ENCODE results near the gene DEFB132.

The DEFB132 gene

DNA sequence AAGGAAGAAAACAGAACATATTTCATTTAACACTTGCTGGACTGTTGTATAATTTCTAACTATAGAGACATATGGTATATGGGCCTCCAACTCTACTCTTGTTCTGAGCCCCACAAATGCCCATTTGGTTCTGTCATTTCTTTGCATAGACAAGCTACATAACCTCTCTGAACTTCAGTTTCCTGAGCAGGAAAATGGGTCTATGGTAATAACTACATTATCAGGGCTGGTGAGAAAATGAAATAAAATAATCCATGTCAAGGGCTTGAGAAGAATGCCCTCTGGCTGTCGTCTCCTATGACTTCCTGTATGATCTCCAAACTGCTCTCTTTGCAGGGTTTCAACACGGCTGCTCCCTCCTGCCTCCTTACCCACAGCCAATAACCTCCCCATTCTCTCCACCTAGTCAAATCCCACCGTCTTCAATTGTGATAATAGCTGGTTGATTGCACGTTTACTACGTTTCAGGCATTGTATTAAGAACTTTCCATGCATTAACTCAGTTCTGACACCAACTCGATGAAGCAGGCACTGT, 51.8 kb downstream of the DEFB132 start:
- no peak overlapping the region for H3K9ac ChIP-seq (ENCODE audit: low read length)

DNA sequence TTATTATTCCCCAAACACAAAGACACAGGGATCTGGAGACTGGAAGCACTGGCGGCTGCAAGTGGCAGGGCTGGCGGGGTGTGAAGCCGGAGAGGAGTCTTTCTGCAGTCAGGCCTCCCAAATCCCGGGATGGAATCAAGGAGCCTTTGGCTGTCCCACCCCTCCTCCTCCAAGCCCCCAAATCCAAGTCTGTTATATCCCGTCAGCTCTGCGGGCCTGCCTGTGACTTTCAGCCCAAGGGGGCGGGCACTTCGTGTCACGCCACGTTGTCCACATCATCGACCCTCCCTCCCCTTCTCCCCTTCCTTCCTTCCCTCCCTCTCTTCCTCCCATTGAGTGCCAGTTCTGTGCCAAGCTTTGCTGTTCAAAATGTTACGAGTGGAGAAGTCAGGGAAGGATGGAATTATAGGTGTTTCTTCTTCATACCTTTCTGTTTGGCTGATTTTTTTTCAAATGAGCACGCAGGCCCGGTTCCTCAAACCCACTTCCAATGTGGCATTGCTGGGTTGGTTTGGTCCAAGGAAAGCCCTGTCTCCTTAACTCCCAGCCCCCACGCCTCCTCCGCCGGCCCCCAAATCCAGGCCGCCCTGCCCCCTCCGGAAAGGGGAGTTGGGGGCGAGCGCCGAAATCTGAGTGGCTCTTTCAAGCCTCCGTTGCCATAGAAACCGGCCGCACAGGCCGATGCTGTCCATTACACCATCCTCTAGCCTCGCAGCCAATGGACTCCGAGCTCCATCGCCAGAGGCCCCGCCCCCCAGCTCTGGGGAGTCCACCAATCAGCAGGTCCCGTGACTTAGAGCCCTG, 52.5 kb downstream of the DEFB132 start:
- H3K36me3 ChIP-seq (ENCODE audit: control insufficient read depth, insufficient read depth, low read length) = no peaks in the 10 kb centered on the region
- peaks cover 10% of the 10 kb centered on the region for H3K4me1 ChIP-seq (ENCODE audit: control insufficient read depth, insufficient read depth, low read length)
- H3K9ac ChIP-seq (ENCODE audit: low read length) = no peak overlapping the region
- H3K27ac ChIP-seq (ENCODE audit: low read depth, low read length) = peak overlapping the region; percentile 74
- H3K4me3 ChIP-seq (ENCODE audit: low read length) = peak overlapping the region; percentile 55
- no peaks in the 10 kb centered on the region for H3K27me3 ChIP-seq (ENCODE audit: control insufficient read depth, insufficient read depth, low read length)

More for the DNA sequence above, 51.8 kb downstream of the DEFB132 start:
- no peaks in the 10 kb centered on the region for H3K36me3 ChIP-seq (ENCODE audit: control insufficient read depth, insufficient read depth, low read length)
- H3K27me3 ChIP-seq (ENCODE audit: control insufficient read depth, insufficient read depth, low read length) = no peaks in the 10 kb centered on the region
- peak overlapping the region; percentile 74 for H3K27ac ChIP-seq (ENCODE audit: low read depth, low read length)
- peak overlapping the region; percentile 55 for H3K4me3 ChIP-seq (ENCODE audit: low read length)
- H3K4me1 ChIP-seq (ENCODE audit: control insufficient read depth, insufficient read depth, low read length) = peaks cover 10% of the 10 kb centered on the region

DNA sequence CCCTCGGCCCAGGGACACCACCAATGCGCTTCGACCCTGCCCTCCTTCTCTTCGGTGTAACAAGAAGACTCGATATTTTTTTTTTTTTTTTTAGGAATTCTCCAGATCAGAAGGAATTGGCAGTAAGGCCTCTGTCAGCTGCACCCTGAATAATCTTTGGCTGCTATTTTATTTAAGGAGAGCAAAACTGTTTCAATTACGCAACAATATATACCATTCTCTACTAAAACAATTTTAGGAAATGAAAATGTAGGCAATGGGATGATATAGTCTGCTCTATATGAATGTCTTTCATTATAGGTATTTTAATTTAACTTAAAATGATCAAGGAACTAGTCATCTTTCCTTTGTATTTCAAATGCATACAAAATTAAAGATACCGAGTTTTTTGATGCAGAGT, 53.1 kb downstream of the DEFB132 start:
- Histone ChIP-seq H3K36me3 (ENCODE audit: control insufficient read depth, insufficient read depth, low read length) (no peaks in the 10 kb centered on the region), H3K9ac (ENCODE audit: low read length) (no peak overlapping the region), H3K4me1 (ENCODE audit: control insufficient read depth, insufficient read depth, low read length) (peaks cover 10% of the 10 kb centered on the region), H3K27ac (ENCODE audit: low read depth, low read length) (peak overlapping the region; percentile 7), H3K27me3 (ENCODE audit: control insufficient read depth, insufficient read depth, low read length) (no peaks in the 10 kb centered on the region), H3K4me3 (ENCODE audit: low read length) (peak overlapping the region; percentile 41)
